ENCODE data around the gene NDUFB7.

DNA sequence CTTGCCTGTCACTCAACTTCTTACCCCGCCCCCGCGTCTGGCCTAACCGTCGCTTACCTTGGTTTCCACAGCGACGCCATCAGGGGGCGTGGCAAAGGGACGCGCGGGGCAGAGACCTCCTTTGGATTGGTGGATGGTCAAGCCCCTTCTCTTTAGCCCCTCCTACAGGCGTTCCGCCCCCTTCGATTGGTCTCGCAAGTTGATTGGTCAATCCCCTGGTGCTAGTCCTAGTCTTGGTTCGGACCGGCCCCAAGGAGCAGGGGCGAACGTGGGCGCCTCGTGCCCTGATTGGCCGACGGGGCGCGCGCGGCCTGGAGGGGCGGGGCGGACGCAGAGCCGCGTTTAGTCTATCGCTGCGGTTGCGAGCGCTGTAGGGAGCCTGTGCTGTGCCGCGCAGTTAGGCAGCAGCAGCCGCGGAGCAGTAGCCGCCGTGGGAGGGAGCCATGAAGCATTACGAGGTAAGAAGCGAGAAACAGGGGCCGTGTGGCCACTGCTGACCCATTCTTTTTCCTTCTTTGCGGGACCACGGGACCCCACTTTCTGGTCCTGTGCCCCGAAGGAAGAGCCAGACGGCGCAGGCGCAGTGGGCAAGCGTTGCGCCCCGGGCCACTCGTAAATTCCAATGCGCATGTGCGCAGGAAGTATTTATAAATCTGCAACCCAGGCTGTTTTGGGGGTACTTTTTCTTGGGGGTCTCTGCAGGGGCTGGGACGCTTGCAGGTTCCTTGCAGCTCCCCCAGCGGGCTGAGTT, 42.4 kb downstream of the NDUFB7 start, which contains the start of gene TECR:
- peak; percentile 95 for TF ChIP-seq POLR2A (IDR thresholded peaks at IDR 0.05)
- TF ChIP-seq, protein P1, sequence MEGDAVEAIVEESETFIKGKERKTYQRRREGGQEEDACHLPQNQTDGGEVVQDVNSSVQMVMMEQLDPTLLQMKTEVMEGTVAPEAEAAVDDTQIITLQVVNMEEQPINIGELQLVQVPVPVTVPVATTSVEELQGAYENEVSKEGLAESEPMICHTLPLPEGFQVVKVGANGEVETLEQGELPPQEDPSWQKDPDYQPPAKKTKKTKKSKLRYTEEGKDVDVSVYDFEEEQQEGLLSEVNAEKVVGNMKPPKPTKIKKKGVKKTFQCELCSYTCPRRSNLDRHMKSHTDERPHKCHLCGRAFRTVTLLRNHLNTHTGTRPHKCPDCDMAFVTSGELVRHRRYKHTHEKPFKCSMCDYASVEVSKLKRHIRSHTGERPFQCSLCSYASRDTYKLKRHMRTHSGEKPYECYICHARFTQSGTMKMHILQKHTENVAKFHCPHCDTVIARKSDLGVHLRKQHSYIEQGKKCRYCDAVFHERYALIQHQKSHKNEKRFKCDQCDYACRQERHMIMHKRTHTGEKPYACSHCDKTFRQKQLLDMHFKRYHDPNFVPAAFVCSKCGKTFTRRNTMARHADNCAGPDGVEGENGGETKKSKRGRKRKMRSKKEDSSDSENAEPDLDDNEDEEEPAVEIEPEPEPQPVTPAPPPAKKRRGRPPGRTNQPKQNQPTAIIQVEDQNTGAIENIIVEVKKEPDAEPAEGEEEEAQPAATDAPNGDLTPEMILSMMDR (IDR thresholded peaks at IDR 0.05): peak in 2 of 3 donors; percentile 10 to 20
